A549 (cell line): ENCODE data around the gene UBTD1. TPM values are rescaled to one million over a fixed set of nuclear protein-coding genes. Genes with fewer than 3 reads are reported as not detected.
A peak's percentile ranks its signal among the peaks of the same experiment; 100 is the strongest.
"Not testable (repeated sequence)": the region's sequence is repeated elsewhere in the genome, so short reads cannot be mapped to it uniquely, and the experiment has no call there.

Experiments used
- ATAC-seq, 2 experiments: fragments of 200-7000 bp in 1 of 2; fragments of >200 bp in 1 of 2; cut with Nextera tagmentation in 1 of 2; cut with Tn5 transposase in 1 of 2; 3 replicates each; pipeline versions ENCODE4 v1.8.0 to v1.9.1; 2018 to 2020; ENCODE audit warnings: mild to moderate bottlenecking in 1 of 2, moderate library complexity in 1 of 2
- CTCF ChIA-PET: fragments of 300-600 bp; sonication (Branson Sonifier 250); formaldehyde crosslinking; extraction: SDS; loops from one replicate; lab custom pipeline; 2021; ENCODE audit warnings: antibody characterized with exemption, inconsistent platforms; lab: Yijun Ruan, JAX
- POLR2A ChIA-PET: fragments of 350-600 bp; formaldehyde crosslinking; extraction: SDS; loops from one replicate; lab custom pipeline; 2021; ENCODE audit warnings: antibody characterized with exemption, inconsistent platforms; lab: Yijun Ruan, JAX
- DNase-seq, 2 experiments: peaks; one replicate each; pipeline versions ENCODE4 v3.0.0 to v3.0.0-alpha.2; 2011 to 2016; ENCODE audit warnings: low read depth in 1 of 2, low spot score in 1 of 2
- FAIRE-seq: peaks from 2 replicates; lab custom pipeline; 2011; peaks lifted over from hg19 to GRCh38; lab: Jason Lieb, UNC
- H3K27ac ChIP-seq, 2 experiments: fragments of >200 bp; sonication (Bioruptor Twin); formaldehyde crosslinking; 3 replicates each; pipeline ENCODE4 v1.5.1; 2016 to 2017
- H3K4me1 ChIP-seq: fragments of >200 bp; sonication (Bioruptor Twin); formaldehyde crosslinking; 3 replicates; pipeline ENCODE4 v1.6.1; 2016
- H3K4me2 ChIP-seq: fragments of >200 bp; sonication (Bioruptor Twin); formaldehyde crosslinking; 3 replicates; pipeline ENCODE4 v1.6.1; 2016
- H3K4me3 ChIP-seq: fragments of >200 bp; sonication (Bioruptor Twin); formaldehyde crosslinking; 3 replicates; pipeline ENCODE4 v1.5.1; 2016
- H3K9me3 ChIP-seq: fragments of >200 bp; sonication (Bioruptor Twin); formaldehyde crosslinking; 3 replicates; pipeline ENCODE4 v1.6.1; 2016
- ATOH8 ChIP-seq: fragments of 250-450 bp; sonication (Bioruptor Pico); IDR thresholded peaks from 2 replicates; pipeline ENCODE4 v1.5.0; 2020; ENCODE audit warnings: low read depth, mild to moderate bottlenecking, moderate library complexity
- BHLHE40 ChIP-seq: IDR thresholded peaks from 2 replicates; pipeline ENCODE4 v1.6.1; 2012; ENCODE audit warnings: low read depth, low read length, inconsistent platforms
- CHD4 ChIP-seq: fragments of 200-600 bp; sonication (generic); IDR thresholded peaks from 2 replicates; pipeline ENCODE4 v1.6.1; 2016; ENCODE audit warnings: antibody characterized with exemption, mild to moderate bottlenecking, borderline replicate concordance
- CTCF ChIP-seq: fragments of >200 bp; sonication (Bioruptor Twin); formaldehyde crosslinking; IDR thresholded peaks from 3 replicates; pipeline ENCODE4 v1.5.1; 2016
- E2F6 ChIP-seq: IDR thresholded peaks from 2 replicates; pipeline ENCODE4 v1.6.1; 2012; ENCODE audit warnings: low read depth, borderline replicate concordance
- ELK1 ChIP-seq: fragments of 150-350 bp; IDR thresholded peaks from 2 replicates; pipeline ENCODE4 v1.6.1; 2014; ENCODE audit warnings: low read depth, mild to moderate bottlenecking, low read length
- FOSB ChIP-seq: fragments of 250-450 bp; sonication (Bioruptor Pico); IDR thresholded peaks from 2 replicates; pipeline ENCODE4 v1.5.0; 2020; ENCODE audit warnings: mild to moderate bottlenecking, moderate library complexity
- FOSL2 ChIP-seq, 2 experiments: fragments of 450-650 bp in 1 of 2; fragments of >200 bp in 1 of 2; sonication (Bioruptor Twin) in 1 of 2; formaldehyde crosslinking; IDR thresholded peaks; 2 replicates each; pipeline versions ENCODE4 v1.5.0 to v1.6.1; 2016 to 2020; ENCODE audit warnings: mild to moderate bottlenecking in 1 of 2, moderate library complexity in 1 of 2
- HOXB13 ChIP-seq: fragments of 250-450 bp; sonication (Bioruptor Pico); IDR thresholded peaks from 2 replicates; pipeline ENCODE4 v1.5.0; 2020; ENCODE audit warnings: low read depth, mild to moderate bottlenecking, moderate library complexity
- JUN ChIP-seq, 2 experiments: fragments of >200 bp; sonication (Bioruptor Twin); formaldehyde crosslinking; IDR thresholded peaks; 2 replicates in 1 of 2; 3 replicates in 1 of 2; pipeline ENCODE4 v1.6.1; 2016 to 2017
- NFE2L2 ChIP-seq: fragments of 150-350 bp; conservative IDR thresholded peaks from 2 replicates; pipeline ENCODE4 v1.6.1; 2014; ENCODE audit warnings: low read length
- PBX3 ChIP-seq: IDR thresholded peaks from 2 replicates; pipeline ENCODE4 v1.6.1; 2012
- PHF8 ChIP-seq: fragments of 200-600 bp; sonication (generic); IDR thresholded peaks from 2 replicates; pipeline ENCODE4 v1.6.1; 2016; ENCODE audit warnings: low read depth, mild to moderate bottlenecking, antibody characterized with exemption, moderate library complexity, borderline replicate concordance
- POLR2A ChIP-seq: IDR thresholded peaks from 2 replicates; pipeline ENCODE4 v1.6.1; 2012; ENCODE audit warnings: mild to moderate bottlenecking, low read length
- RAD21 ChIP-seq, 2 experiments: fragments of >200 bp in 1 of 2; sonication (Bioruptor Twin) in 1 of 2; formaldehyde crosslinking in 1 of 2; IDR thresholded peaks in 1 of 2; conservative IDR thresholded peaks in 1 of 2; 2 replicates in 1 of 2; 3 replicates in 1 of 2; pipeline ENCODE4 v1.6.1; 2012 to 2018; ENCODE audit warnings: inconsistent platforms in 1 of 2
- RARB ChIP-seq: fragments of 250-450 bp; sonication (Bioruptor Pico); IDR thresholded peaks from 2 replicates; pipeline ENCODE4 v1.8.0; 2021; ENCODE audit warnings: mild to moderate bottlenecking, moderate library complexity
- RCOR1 ChIP-seq: fragments of 150-350 bp; IDR thresholded peaks from 2 replicates; pipeline ENCODE4 v1.6.1; 2014; ENCODE audit warnings: antibody characterized with exemption, low read length, low read depth
- SMC3 ChIP-seq: fragments of >200 bp; sonication (Bioruptor Twin); formaldehyde crosslinking; IDR thresholded peaks from 3 replicates; pipeline ENCODE4 v1.6.1; 2018; ENCODE audit warnings: inconsistent platforms
- USF2 ChIP-seq: fragments of 450-650 bp; IDR thresholded peaks from 2 replicates; pipeline ENCODE4 v1.6.1; 2014; ENCODE audit warnings: antibody characterized with exemption
- ZC3H11A ChIP-seq: fragments of 450-650 bp; IDR thresholded peaks from 2 replicates; pipeline ENCODE4 v1.6.1; 2014; ENCODE audit warnings: antibody characterized with exemption, mild to moderate bottlenecking
- WGBS: methylation state at CpG from one replicate; pipeline ENCODE4 v1.1.6; 2017; ENCODE audit errors: missing lambda C conversion rate; 5-methylcytosine and 5-hydroxymethylcytosine counted together
- polyA plus RNA-seq, 4 experiments: library from polyadenylated mRNA; depleted of rRNA in 3 of 4; stranded (reverse); fragments of >200 nt; fragmentation: RNase III in 1 of 4; extraction: RNeasy Plus Mini Kit Qiagen cat#74134 plus additional on column Dnase treatment in 1 of 4; gene quantifications; 2 replicates in 3 of 4; 3 replicates in 1 of 4; pipeline ENCODE4 v1.2.3, GENCODE V29; 2011 to 2017

The UBTD1 gene
- polyA plus RNA-seq, 2 of the 4 experiments (the other 2 are of a cell fraction), result 5.9 to 11.6 TPM

GRCh38 chr10:97551271-97551670, 52.5 kb downstream of the UBTD1 start:
- no peak for ATAC-seq
- CTCF ChIA-PET, result interaction anchor here (1.1 to 12.4 kb wide), 9 partner anchors 13 to 173 kb away, joined by 3 to 218 read pairs (median 38); partner anchors contain the start of genes ANKRD2 and UBTD1

GRCh38 chr10:97553575-97554031, 54.9 kb downstream of the UBTD1 start:
- H3K4me2 ChIP-seq, result 0 out of 3 replicates have a peak overlapping the region, but pooled peaks have one; percentile 16
- FAIRE-seq, result peak; percentile 23

More at GRCh38 chr10:97551271-97551670, 52.5 kb downstream of the UBTD1 start:
- POLR2A ChIA-PET, result no interaction called here
- 91% methylated on average over 6 of the region's 6 CpGs for WGBS
- Histone ChIP-seq H3K9me3 (no peaks in the 10 kb centered on the region), H3K4me1 (peaks cover 8% of the 10 kb centered on the region), H3K27ac (peak overlapping the region in 1 of 2 experiments; percentile 30; a peak in 1 of 6 replicates), H3K4me3 (no peak overlapping the region), H3K4me2 (no peak overlapping the region)
- no peak for FAIRE-seq
- no peak for DNase-seq
- TF ChIP-seq JUN (IDR thresholded peaks at IDR 0.05) (no peak), PBX3 (no peak), POLR2A (no peak), FOSL2 (IDR thresholded peaks at IDR 0.05) (no peak), FOSL2 (CRISPR knock-in tag; IDR thresholded peaks at IDR 0.05) (no peak), RCOR1 (no peak), BHLHE40 (no peak), FOSB (CRISPR knock-in tag) (no peak), USF2 (no peak), PHF8 (no peak), ELK1 (no peak), CHD4 (no peak), HOXB13 (no peak), NFE2L2 (no peak), RARB (CRISPR knock-in tag) (no peak)

GRCh38 chr10:97554336-97554735, 55.6 kb downstream of the UBTD1 start:
- H3K4me1 ChIP-seq, DNase-seq, FAIRE-seq, H3K27ac ChIP-seq, ATAC-seq, H3K9me3 ChIP-seq, H3K4me3 ChIP-seq, H3K4me2 ChIP-seq: not testable (repeated sequence)
- CTCF ChIA-PET, result interaction anchor here (0.6 to 12.4 kb wide), 39 partner anchors 10 to 146 kb away, joined by 3 to 218 read pairs (median 4); partner anchors contain the start of genes ANKRD2 and UBTD1
- POLR2A ChIA-PET, result interaction anchor here (1.1 kb wide), 1 partner anchor 55 kb away, joined by 5 read pairs; the partner anchor contains the start of gene UBTD1
- WGBS, result 93% methylated on average over 5 of the region's 5 CpGs

More at GRCh38 chr10:97553575-97554031, 54.9 kb downstream of the UBTD1 start:
- peaks cover 8% of the 10 kb centered on the region for H3K4me1 ChIP-seq
- no peak for TF ChIP-seq ZC3H11A
- no peak for TF ChIP-seq E2F6
- TF ChIP-seq SMC3, result peak; percentile 95
- peak; percentile 89 to 91 for TF ChIP-seq RAD21 (conservative IDR thresholded peaks at IDR 0.05 in 1 of 2, IDR thresholded peaks at IDR 0.05 in 1 of 2)
- no peak for TF ChIP-seq POLR2A
- TF ChIP-seq FOSL2 (IDR thresholded peaks at IDR 0.05), result no peak
- no peak for TF ChIP-seq FOSL2 (CRISPR knock-in tag; IDR thresholded peaks at IDR 0.05)
- TF ChIP-seq CTCF, result peak; percentile 86
- TF ChIP-seq ATOH8 (CRISPR knock-in tag), result no peak
- CTCF ChIA-PET, result interaction anchor here (0.5 to 12.4 kb wide), 50 partner anchors 8 to 493 kb away, joined by 3 to 218 read pairs (median 4); partner anchors contain the start of genes ANKRD2 and UBTD1
- no peaks in the 10 kb centered on the region for H3K9me3 ChIP-seq
- H3K4me3 ChIP-seq, result no peak overlapping the region
- peak; percentile 74 to 76 for DNase-seq
- peak; percentile 98 to 100 for ATAC-seq
- POLR2A ChIA-PET, result interaction anchor here (1.0 to 1.4 kb wide), 3 partner anchors 54 to 87 kb away, joined by 3 to 5 read pairs (median 4); partner anchors contain the start of gene UBTD1
- peak overlapping the region in 1 of 2 experiments; percentile 66; a peak in 3 of 6 replicates for H3K27ac ChIP-seq
- WGBS, result 25% methylated on average over 5 of the region's 6 CpGs

GRCh38 chr10:97555541-97555940, 56.8 kb downstream of the UBTD1 start:
- POLR2A ChIA-PET, result not testable (repeated sequence)

More at GRCh38 chr10:97555541-97555940, 56.8 kb downstream of the UBTD1 start:
- WGBS, result 73% methylated on average over 10 of the region's 10 CpGs
- not testable (repeated sequence) for H3K27ac ChIP-seq, H3K4me3 ChIP-seq, H3K4me1 ChIP-seq, DNase-seq, H3K4me2 ChIP-seq, ATAC-seq, FAIRE-seq, H3K9me3 ChIP-seq
- CTCF ChIA-PET, result interaction anchor here (1.0 to 12.4 kb wide), 7 partner anchors 10 to 94 kb away, joined by 3 to 218 read pairs (median 11); partner anchors contain the start of gene ANKRD2
